ENCODE data around the gene DOCK3.

DOCK3 gene

GRCh38 chr3:50639055-50639494 lies 35.7 kb upstream of the DOCK3 start:
- Histone ChIP-seq H3K4me2 (ENCODE audit: low read length) (no peak overlapping the region), H4K20me1 (ENCODE audit: control insufficient read depth, insufficient read depth, low read depth, low read length) (no peaks in the 10 kb centered on the region), H3K27ac (ENCODE audit: low read depth, low read length) (no peak overlapping the region), H3K36me3 (ENCODE audit: control insufficient read depth, low read length) (no peaks in the 10 kb centered on the region), H3F3A (ENCODE audit: control insufficient read depth, insufficient read depth) (no peaks in the 10 kb centered on the region), H3K79me2 (ENCODE audit: control insufficient read depth, low read length) (no peaks in the 10 kb centered on the region), H3K4me1 (ENCODE audit: control insufficient read depth, low read length) (no peaks in the 10 kb centered on the region), H3K4me3 (ENCODE audit: low read length) (no peak overlapping the region), H3K9me3 (ENCODE audit: control insufficient read depth, insufficient read depth, low read length) (no peaks in the 10 kb centered on the region), H3K9me2 (replicated peaks; ENCODE audit: control insufficient read depth, low read length) (no peaks in the 10 kb centered on the region), H3K27me3 (ENCODE audit: control insufficient read depth, low read length) (no peaks in the 10 kb centered on the region)
- TF ChIP-seq EZH2phosphoT487 (IDR thresholded peaks at IDR 0.05; ENCODE audit: borderline replicate concordance, low read length) (no peak), CTCF (IDR thresholded peaks at IDR 0.05; ENCODE audit: low read depth, low read length, poor library complexity, severe bottlenecking) (no peak)

- Histone ChIP-seq H3K4me3 (ENCODE audit: low read length) (no peak overlapping the region), H3K36me3 (ENCODE audit: control insufficient read depth, low read length) (no peaks in the 10 kb centered on the region), H3K9me3 (ENCODE audit: control insufficient read depth, insufficient read depth, low read length) (no peaks in the 10 kb centered on the region), H3F3A (ENCODE audit: control insufficient read depth, insufficient read depth) (no peaks in the 10 kb centered on the region), H3K79me2 (ENCODE audit: control insufficient read depth, low read length) (no peaks in the 10 kb centered on the region), H3K27me3 (ENCODE audit: control insufficient read depth, low read length) (no peaks in the 10 kb centered on the region), H3K9me2 (replicated peaks; ENCODE audit: control insufficient read depth, low read length) (no peaks in the 10 kb centered on the region), H3K4me2 (ENCODE audit: low read length) (no peak overlapping the region), H3K4me1 (ENCODE audit: control insufficient read depth, low read length) (no peaks in the 10 kb centered on the region), H4K20me1 (ENCODE audit: control insufficient read depth, insufficient read depth, low read depth, low read length) (no peaks in the 10 kb centered on the region), H3K27ac (ENCODE audit: low read depth, low read length) (no peak overlapping the region)
- TF ChIP-seq CTCF (IDR thresholded peaks at IDR 0.05; ENCODE audit: low read depth, low read length, poor library complexity, severe bottlenecking) (no peak), EZH2phosphoT487 (IDR thresholded peaks at IDR 0.05; ENCODE audit: borderline replicate concordance, low read length) (no peak)
Measured at GRCh38 chr3:50642382-50642781, 32.3 kb upstream of the DOCK3 start.

GRCh38 chr3:50644561-50644960 lies 30.2 kb upstream of the DOCK3 start:
- Histone ChIP-seq H3K36me3 (ENCODE audit: control insufficient read depth, low read length) (no peaks in the 10 kb centered on the region), H3K79me2 (ENCODE audit: control insufficient read depth, low read length) (no peaks in the 10 kb centered on the region), H3K4me1 (ENCODE audit: control insufficient read depth, low read length) (no peaks in the 10 kb centered on the region), H3K4me2 (ENCODE audit: low read length) (no peak overlapping the region), H3K27me3 (ENCODE audit: control insufficient read depth, low read length) (no peaks in the 10 kb centered on the region), H3K9me2 (replicated peaks; ENCODE audit: control insufficient read depth, low read length) (no peaks in the 10 kb centered on the region), H3K4me3 (ENCODE audit: low read length) (no peak overlapping the region), H4K20me1 (ENCODE audit: control insufficient read depth, insufficient read depth, low read depth, low read length) (no peaks in the 10 kb centered on the region), H3F3A (ENCODE audit: control insufficient read depth, insufficient read depth) (no peaks in the 10 kb centered on the region), H3K9me3 (ENCODE audit: control insufficient read depth, insufficient read depth, low read length) (no peaks in the 10 kb centered on the region), H3K27ac (ENCODE audit: low read depth, low read length) (no peak overlapping the region)
- TF ChIP-seq EZH2phosphoT487 (IDR thresholded peaks at IDR 0.05; ENCODE audit: borderline replicate concordance, low read length) (no peak), CTCF (IDR thresholded peaks at IDR 0.05; ENCODE audit: low read depth, low read length, poor library complexity, severe bottlenecking) (no peak)

- Histone ChIP-seq H3K9me3 (ENCODE audit: control insufficient read depth, insufficient read depth, low read length) (no peaks in the 10 kb centered on the region), H3K9me2 (replicated peaks; ENCODE audit: control insufficient read depth, low read length) (no peaks in the 10 kb centered on the region), H3K36me3 (ENCODE audit: control insufficient read depth, low read length) (no peaks in the 10 kb centered on the region), H3K4me3 (ENCODE audit: low read length) (no peak overlapping the region), H3K79me2 (ENCODE audit: control insufficient read depth, low read length) (no peaks in the 10 kb centered on the region), H3K27ac (ENCODE audit: low read depth, low read length) (no peak overlapping the region), H3K27me3 (ENCODE audit: control insufficient read depth, low read length) (no peaks in the 10 kb centered on the region), H3K4me1 (ENCODE audit: control insufficient read depth, low read length) (no peaks in the 10 kb centered on the region), H3F3A (ENCODE audit: control insufficient read depth, insufficient read depth) (no peaks in the 10 kb centered on the region), H3K4me2 (ENCODE audit: low read length) (no peak overlapping the region), H4K20me1 (ENCODE audit: control insufficient read depth, insufficient read depth, low read depth, low read length) (no peaks in the 10 kb centered on the region)
- TF ChIP-seq EZH2phosphoT487 (IDR thresholded peaks at IDR 0.05; ENCODE audit: borderline replicate concordance, low read length) (no peak), CTCF (IDR thresholded peaks at IDR 0.05; ENCODE audit: low read depth, low read length, poor library complexity, severe bottlenecking) (no peak)
Measured at GRCh38 chr3:50645378-50645777, 29.3 kb upstream of the DOCK3 start.

Measured in DOHH2 (cell line).